ENCODE data around the gene ERGIC3.

ERGIC3 gene

DNA sequence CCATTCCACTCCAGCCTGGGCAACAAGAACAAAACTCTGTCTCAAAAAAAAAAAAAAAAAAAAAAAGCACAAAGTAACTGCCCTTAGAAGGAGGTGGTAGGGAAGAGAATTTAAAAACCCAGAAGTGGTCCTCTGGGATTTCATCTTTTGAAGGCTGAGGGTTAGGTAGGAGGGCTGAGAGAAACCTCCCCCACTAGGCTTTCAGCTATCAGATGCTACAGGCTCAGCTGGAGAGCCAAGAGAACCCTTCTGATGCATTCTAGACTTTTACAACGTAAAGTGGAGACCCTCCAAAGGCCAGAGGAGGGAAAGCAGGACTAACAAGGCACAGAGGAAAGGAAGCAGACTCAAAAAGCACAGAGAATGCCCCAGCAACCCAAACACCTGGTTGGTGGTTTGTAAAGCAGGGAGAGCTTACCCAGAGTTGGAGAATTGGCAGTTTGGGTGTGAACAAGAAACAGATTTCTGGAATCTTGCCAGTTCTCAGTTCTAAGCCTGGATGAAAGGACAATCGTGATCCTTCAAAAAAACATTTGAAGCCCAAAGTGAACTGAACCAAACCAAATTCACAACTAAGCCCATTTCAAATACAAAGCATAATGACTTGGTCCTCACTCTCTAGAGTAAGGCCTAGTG is 50.6 kb downstream of the ERGIC3 start:
- peak overlapping the region; percentile 7 for H3K4me2 ChIP-seq
- no peaks in the 10 kb centered on the region for H3K9me3 ChIP-seq

DNA sequence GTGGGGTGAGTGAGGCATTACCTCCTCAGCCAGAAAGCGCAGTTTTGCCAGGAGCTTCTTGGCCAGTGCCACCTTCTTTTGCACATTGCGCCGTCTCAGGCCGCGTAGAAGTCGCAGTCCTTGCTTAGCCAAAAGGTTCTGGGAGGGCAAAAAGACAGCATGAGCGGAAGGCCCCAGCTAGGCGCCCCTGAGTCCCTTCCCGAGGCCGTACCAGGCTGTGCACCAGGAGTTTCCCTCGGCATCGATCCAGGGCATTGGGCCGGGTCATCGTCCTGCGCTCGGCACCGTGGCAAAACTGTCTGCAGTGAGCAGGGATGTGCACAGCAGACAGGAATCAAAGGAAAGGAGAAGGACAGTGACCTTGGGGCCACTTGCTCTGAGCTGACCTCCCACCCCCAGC is 53.6 kb downstream of the ERGIC3 start:
- Histone ChIP-seq H3K27me3 (peaks cover 9% of the 10 kb centered on the region), H3K4me1 (peaks cover 11% of the 10 kb centered on the region), H3K36me3 (no peaks in the 10 kb centered on the region), H3K9me3 (no peaks in the 10 kb centered on the region), H3K4me2 (no peak overlapping the region), H3K9ac (no peak overlapping the region), H3K27ac (no peak overlapping the region), H3K4me3 (no peak overlapping the region), H4K20me1 (no peaks in the 10 kb centered on the region)
- no peak for TF ChIP-seq Cebpa-rat (IDR thresholded peaks at IDR 0.05)

More for the DNA sequence above, 50.6 kb downstream of the ERGIC3 start:
- TF ChIP-seq Cebpa-rat (IDR thresholded peaks at IDR 0.05) = no peak
- H3K9ac ChIP-seq = no peak overlapping the region
- H3K27me3 ChIP-seq = no peaks in the 10 kb centered on the region
- H3K27ac ChIP-seq = no peak overlapping the region
- no peak overlapping the region for H3K4me3 ChIP-seq
- no peaks in the 10 kb centered on the region for H3K36me3 ChIP-seq
- no peaks in the 10 kb centered on the region for H4K20me1 ChIP-seq
- H3K4me1 ChIP-seq = peaks cover 11% of the 10 kb centered on the region

GRCh38 chr20:35595901-35596300 is 54.0 kb downstream of the ERGIC3 start:
- peaks cover 13% of the 10 kb centered on the region for H3K27me3 ChIP-seq
- no peaks in the 10 kb centered on the region for H3K36me3 ChIP-seq
- H3K9ac ChIP-seq = no peak overlapping the region
- no peaks in the 10 kb centered on the region for H3K9me3 ChIP-seq
- H4K20me1 ChIP-seq = 0 out of 2 replicates have a peak, but pooled peaks cover 2% of the 10 kb centered on the region
- H3K4me3 ChIP-seq = no peak overlapping the region
- no peak overlapping the region for H3K27ac ChIP-seq
- H3K4me2 ChIP-seq = no peak overlapping the region
- peaks cover 12% of the 10 kb centered on the region for H3K4me1 ChIP-seq
- no peak for TF ChIP-seq Cebpa-rat (IDR thresholded peaks at IDR 0.05)

- H3K4me2 ChIP-seq = no peak overlapping the region
- H3K4me3 ChIP-seq = no peak overlapping the region
- H3K9me3 ChIP-seq = peaks cover 5% of the 10 kb centered on the region; the same call in 1 of the 2 replicates
- no peaks in the 10 kb centered on the region for H3K36me3 ChIP-seq
- peaks cover 26% of the 10 kb centered on the region for H3K27me3 ChIP-seq
- H3K27ac ChIP-seq = no peak overlapping the region
- no peak for TF ChIP-seq Cebpa-rat (IDR thresholded peaks at IDR 0.05)
- peaks cover 17% of the 10 kb centered on the region for H3K4me1 ChIP-seq
- H4K20me1 ChIP-seq = peaks cover 12% of the 10 kb centered on the region; the same call in 1 of the 2 replicates
- no peak overlapping the region for H3K9ac ChIP-seq
Observed at GRCh38 chr20:35597186-35597585, 55.3 kb downstream of the ERGIC3 start.

GRCh38 chr20:35598476-35598875 is 56.6 kb downstream of the ERGIC3 start:
- H3K9me3 ChIP-seq = peaks cover 6% of the 10 kb centered on the region; the same call in 1 of the 2 replicates
- peaks cover 38% of the 10 kb centered on the region for H3K27me3 ChIP-seq
- TF ChIP-seq Cebpa-rat (IDR thresholded peaks at IDR 0.05) = no peak
- H3K4me2 ChIP-seq = no peak overlapping the region
- no peak overlapping the region for H3K4me3 ChIP-seq
- no peak overlapping the region for H3K9ac ChIP-seq
- no peak overlapping the region for H3K27ac ChIP-seq
- H3K36me3 ChIP-seq = no peaks in the 10 kb centered on the region
- H4K20me1 ChIP-seq = peaks cover 14% of the 10 kb centered on the region; the same call in 1 of the 2 replicates
- H3K4me1 ChIP-seq = peaks cover 11% of the 10 kb centered on the region

- peaks cover 11% of the 10 kb centered on the region for H3K4me1 ChIP-seq
- H3K9ac ChIP-seq = no peak overlapping the region
Observed at GRCh38 chr20:35598899-35599775, 57.3 kb downstream of the ERGIC3 start.

DNA sequence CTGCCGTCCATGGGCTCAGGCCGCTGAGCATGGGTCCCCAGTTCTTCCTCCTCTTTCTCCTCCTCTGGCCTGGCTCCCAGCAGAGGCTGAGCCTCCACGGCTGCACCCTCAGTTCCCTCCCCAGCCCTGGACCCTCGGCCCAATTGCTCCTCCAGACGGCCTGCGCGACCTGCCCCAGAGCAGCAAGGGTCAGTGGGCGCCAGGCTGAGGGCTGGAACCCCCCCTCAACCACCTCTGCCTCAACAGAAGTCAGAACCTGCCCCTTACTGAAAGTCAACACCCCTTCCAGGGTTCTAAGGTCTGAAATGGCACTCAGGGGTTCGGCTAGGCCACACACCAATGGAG is 57.9 kb downstream of the ERGIC3 start:
- Histone ChIP-seq H4K20me1 (peaks cover 14% of the 10 kb centered on the region; the same call in 1 of the 2 replicates), H3K4me3 (no peak overlapping the region), H3K27ac (no peak overlapping the region), H3K27me3 (peaks cover 38% of the 10 kb centered on the region), H3K9me3 (peaks cover 6% of the 10 kb centered on the region; the same call in 1 of the 2 replicates), H3K36me3 (no peaks in the 10 kb centered on the region), H3K4me1 (peaks cover 11% of the 10 kb centered on the region), H3K9ac (no peak overlapping the region), H3K4me2 (no peak overlapping the region)
- no peak for TF ChIP-seq Cebpa-rat (IDR thresholded peaks at IDR 0.05)

More at GRCh38 chr20:35598899-35599775, 57.3 kb downstream of the ERGIC3 start:
- Histone ChIP-seq H3K27me3 (peaks cover 38% of the 10 kb centered on the region), H3K4me3 (no peak overlapping the region), H3K4me2 (no peak overlapping the region), H4K20me1 (peaks cover 14% of the 10 kb centered on the region; the same call in 1 of the 2 replicates), H3K36me3 (no peaks in the 10 kb centered on the region), H3K27ac (no peak overlapping the region), H3K9me3 (peaks cover 6% of the 10 kb centered on the region; the same call in 1 of the 2 replicates)
- no peak for TF ChIP-seq Cebpa-rat (IDR thresholded peaks at IDR 0.05)

DNA sequence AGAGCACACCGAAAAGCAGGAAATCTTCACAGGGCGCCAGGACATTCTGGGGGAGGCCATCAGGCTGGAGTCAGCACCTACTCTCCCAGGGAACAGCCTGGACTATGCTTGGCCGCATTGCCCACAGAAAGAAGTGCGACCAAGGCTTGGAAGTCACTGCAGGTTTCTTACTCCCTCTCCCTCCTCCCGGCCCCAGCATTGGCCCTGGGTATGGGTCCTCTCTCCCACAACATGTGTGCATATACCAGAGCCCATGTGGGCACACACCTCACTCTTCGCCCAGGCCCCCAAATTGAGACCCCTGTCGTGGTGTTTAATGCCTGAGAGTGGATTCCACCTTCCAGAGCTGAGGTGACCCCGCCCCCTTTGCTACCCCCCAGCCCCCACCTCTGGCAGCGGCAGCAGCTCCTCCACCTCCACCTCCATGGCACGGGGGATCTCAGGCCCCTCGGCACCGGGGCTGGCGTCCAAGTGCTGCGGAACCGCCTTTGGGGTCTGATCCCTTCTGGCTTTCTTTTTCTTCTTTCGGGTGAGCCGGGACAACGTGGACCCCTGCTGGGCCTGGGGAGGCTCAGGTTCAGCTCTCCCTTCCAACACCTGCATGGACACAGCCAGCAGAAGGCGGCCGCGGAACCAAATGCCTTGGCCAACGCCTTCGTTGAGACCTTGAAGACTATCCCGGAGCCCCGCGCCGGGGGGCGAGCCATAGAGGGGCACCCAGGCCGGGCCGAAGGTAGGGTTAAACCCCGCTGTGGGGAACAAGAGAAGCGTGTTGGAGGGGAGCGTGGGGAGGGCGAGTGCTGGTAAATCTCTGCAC is 58.5 kb downstream of the ERGIC3 start:
- H3K4me3 ChIP-seq = peak overlapping the region; percentile 56

More for the DNA sequence above, 58.5 kb downstream of the ERGIC3 start:
- no peak for TF ChIP-seq Cebpa-rat (IDR thresholded peaks at IDR 0.05)
- no peak overlapping the region for H3K4me2 ChIP-seq
- no peaks in the 10 kb centered on the region for H3K36me3 ChIP-seq
- H3K27ac ChIP-seq = no peak overlapping the region
- H4K20me1 ChIP-seq = peaks cover 14% of the 10 kb centered on the region; the same call in 1 of the 2 replicates
- peaks cover 38% of the 10 kb centered on the region for H3K27me3 ChIP-seq
- no peak overlapping the region for H3K9ac ChIP-seq
- H3K4me1 ChIP-seq = peaks cover 11% of the 10 kb centered on the region
- peaks cover 6% of the 10 kb centered on the region; the same call in 1 of the 2 replicates for H3K9me3 ChIP-seq

Measured in BLaER1 (cell line).